Kidney (tissue), 14 donors: ENCODE data around the gene CACNB2. TPM values are rescaled to one million over a fixed set of nuclear protein-coding genes. Genes with fewer than 3 reads are reported as not detected.
A peak's percentile ranks its signal among the peaks of the same experiment; 100 is the strongest.

Experiments used
- DNase-seq, 5 donors: peaks; one replicate each; pipeline ENCODE4 v3.0.0-alpha.2; 2013 to 2020
- FAIRE-seq: peaks from 2 replicates; lab custom pipeline; 2012; peaks lifted over from hg19 to GRCh38; lab: Jason Lieb, UNC
- H3K27ac ChIP-seq, 2 donors: one replicate each; pipeline ENCODE4 v1.7.0; 2013; ENCODE audit warnings: low read depth in 2 of 2, low read length in 2 of 2, inconsistent platforms in 1 of 2
- H3K27me3 ChIP-seq: one replicate; pipeline ENCODE4 v1.7.1; 2013; ENCODE audit warnings: low read length, inconsistent platforms; ENCODE audit not compliant: control insufficient read depth, insufficient read depth
- H3K36me3 ChIP-seq, 3 donors: one replicate each; pipeline versions ENCODE4 v1.7.0 to v1.7.1; 2013; ENCODE audit warnings: low read length in 3 of 3, control low read depth in 1 of 3, inconsistent platforms in 1 of 3; ENCODE audit not compliant: insufficient read depth in 3 of 3, control insufficient read depth in 2 of 3
- H3K4me1 ChIP-seq, 3 donors: one replicate each; pipeline versions ENCODE4 v1.7.0 to v1.7.1; 2013; ENCODE audit warnings: low read length in 3 of 3, inconsistent platforms in 1 of 3, low read depth in 1 of 3; ENCODE audit not compliant: control insufficient read depth in 2 of 3, insufficient read depth in 2 of 3
- H3K4me3 ChIP-seq, 3 donors: one replicate each; pipeline versions ENCODE4 v1.7.0 to v1.8.1; 2013; ENCODE audit warnings: low read length in 3 of 3, control low read depth in 1 of 3, inconsistent platforms in 1 of 3
- H3K9ac ChIP-seq, 3 donors: one replicate each; pipeline versions ENCODE4 v1.7.0 to v1.7.1; 2013; ENCODE audit warnings: low read length in 3 of 3, control low read depth in 1 of 3, inconsistent platforms in 1 of 3
- H3K9me3 ChIP-seq, 3 donors: one replicate each; pipeline versions ENCODE4 v1.7.0 to v1.7.1; 2013; ENCODE audit warnings: low read length in 3 of 3, control low read depth in 1 of 3, inconsistent platforms in 1 of 3; ENCODE audit not compliant: control insufficient read depth in 2 of 3, insufficient read depth in 1 of 3
- CTCF ChIP-seq: IDR thresholded peaks from 3 replicates; pipeline ENCODE4 v1.5.1; 2012; ENCODE audit warnings: mild to moderate bottlenecking, moderate library complexity, borderline replicate concordance; ENCODE audit not compliant: insufficient read depth; ENCODE audit errors: extremely low read depth
- intact Hi-C: fragments of 100-400 bp; cut with DNase I; formaldehyde crosslinking; loops from one replicate; pipeline ENCODE4 v1.11.1; 2022
- polyA plus RNA-seq: library from polyadenylated mRNA; stranded (reverse); fragments of 350-450 nt; fragmentation: Illumina TruSeq; extraction: RNeasy Lipid Tissue Mini Kit (QIAGEN cat#74804); gene quantifications from one replicate; pipeline ENCODE4 v1.2.3, GENCODE V29; 2014; ENCODE audit warnings: low read depth, low replicate concordance; ENCODE audit not compliant: insufficient read depth
- total RNA-seq: library from RNA; stranded (reverse); fragmentation: NEBNext Ultra II Directional; extraction: Animal tissue kit (Norgen Biotek cat#: 25700); gene quantifications from one replicate; pipeline ENCODE4 v1.2.1, GENCODE V29; 2021
- donor health status: control.
- donor health status: control.
- donor health status: control.
- donor health status: control.
- donor health status: control.
- donor health status: DM: yes; HTN: yes; CAD: no.
- donor health status: Normal renal cell carcinoma (clear cell type).

Gene CACNB2
- total and polyA plus RNA-seq, 2 donors from 2014 or later = 2.8 TPM

DNA sequence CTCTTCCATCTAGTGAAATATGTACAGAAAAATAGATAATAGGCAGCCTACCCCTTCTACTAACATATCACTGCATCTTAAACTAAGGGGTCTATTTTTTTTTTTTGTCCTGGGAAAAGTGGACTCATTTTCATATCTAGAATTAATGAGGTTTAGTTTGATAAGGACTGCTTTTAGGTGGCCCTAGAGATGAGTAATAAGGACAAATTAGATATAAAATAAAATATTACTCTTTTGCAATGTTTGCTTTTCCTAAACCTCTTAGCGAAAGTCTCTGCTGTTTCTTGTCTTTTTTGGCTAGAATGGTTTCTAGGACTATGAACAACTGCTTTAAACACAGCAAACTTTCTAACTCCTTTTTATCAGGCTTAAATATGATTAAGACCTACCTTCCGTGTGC, 83.7 kb downstream of the CACNB2 start:
- H3K9me3 ChIP-seq = no peaks in the 10 kb centered on the region
- no peaks in the 10 kb centered on the region for H3K27me3 ChIP-seq
- no peak overlapping the region for H3K4me3 ChIP-seq
- H3K9ac ChIP-seq = no peak overlapping the region
- intact Hi-C loops = no loop called here
- no peak for DNase-seq
- no peak for TF ChIP-seq CTCF
- H3K4me1 ChIP-seq = no peaks in the 10 kb centered on the region
- no peaks in the 10 kb centered on the region for H3K36me3 ChIP-seq
- no peak for FAIRE-seq
- H3K27ac ChIP-seq = no peak overlapping the region

DNA sequence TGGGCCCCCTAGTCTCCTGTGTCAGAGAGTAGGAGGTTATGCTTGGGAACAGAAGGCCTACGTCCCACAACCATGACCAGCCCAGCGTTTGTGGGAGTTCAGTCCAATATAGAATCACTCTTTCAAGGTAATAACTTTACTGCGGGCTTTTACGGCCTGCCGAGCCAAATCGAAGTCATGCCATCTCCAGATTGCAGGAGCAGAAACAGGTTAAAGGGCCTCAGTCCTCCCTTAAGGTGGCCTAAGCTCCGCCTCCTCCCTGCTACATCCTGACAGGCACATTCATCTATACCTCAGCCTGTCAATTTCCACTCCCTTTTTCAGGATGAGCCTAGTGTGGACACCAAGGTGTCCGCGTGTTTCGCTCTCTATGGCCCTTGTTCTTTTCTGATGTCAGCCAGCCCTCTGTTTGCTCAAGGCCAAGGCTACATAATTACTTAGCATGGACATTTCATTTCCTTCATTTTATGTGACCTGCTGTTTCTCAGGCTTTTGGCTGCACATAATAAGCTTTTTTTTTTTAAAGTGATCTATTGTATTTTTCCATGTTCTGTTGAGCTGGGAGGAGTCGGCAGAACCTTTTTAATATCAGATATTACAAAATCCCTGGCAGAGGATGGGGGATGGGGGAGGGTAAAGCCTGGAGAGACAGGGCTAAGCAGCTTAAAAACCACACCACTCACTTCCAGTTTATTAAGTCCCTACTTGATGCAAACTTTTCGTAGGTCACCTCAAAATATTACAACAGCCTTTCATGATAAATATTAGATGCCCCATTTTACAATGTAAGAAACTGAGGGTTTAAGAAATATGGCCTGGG, 84.6 kb downstream of the CACNB2 start:
- Histone ChIP-seq H3K4me1 (no peaks in the 10 kb centered on the region), H3K4me3 (no peak overlapping the region), H3K36me3 (no peaks in the 10 kb centered on the region), H3K27ac (no peak overlapping the region), H3K9ac (no peak overlapping the region), H3K27me3 (no peaks in the 10 kb centered on the region), H3K9me3 (no peaks in the 10 kb centered on the region)
- intact Hi-C loops = no loop called here
- DNase-seq = peak in 1 of 5 donors; percentile 31
- no peak for TF ChIP-seq CTCF
- no peak for FAIRE-seq

DNA sequence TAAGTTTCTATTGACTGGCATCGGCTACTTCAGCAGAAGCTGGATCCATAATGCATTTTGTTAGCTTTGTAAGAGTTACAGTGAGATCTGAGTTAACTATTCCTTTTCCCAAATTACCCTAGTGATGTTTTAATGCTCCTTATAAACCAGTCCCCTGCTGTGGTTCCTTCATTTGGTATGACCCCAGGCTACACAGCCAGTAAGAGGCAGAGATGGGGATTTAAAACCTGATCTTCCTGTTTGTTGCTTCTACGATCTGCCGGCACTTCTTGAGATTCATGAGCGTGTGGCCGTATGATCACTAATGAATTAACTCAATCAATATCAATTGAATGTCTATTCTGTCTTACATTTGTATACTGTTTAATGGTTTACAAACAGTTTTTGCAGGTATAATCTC, 86.1 kb downstream of the CACNB2 start:
- DNase-seq = no peak
- no peak for FAIRE-seq
- Histone ChIP-seq H3K36me3 (no peaks in the 10 kb centered on the region), H3K27ac (no peak overlapping the region), H3K9ac (no peak overlapping the region), H3K4me3 (no peak overlapping the region), H3K27me3 (no peaks in the 10 kb centered on the region), H3K9me3 (no peaks in the 10 kb centered on the region), H3K4me1 (no peaks in the 10 kb centered on the region)
- no peak for TF ChIP-seq CTCF
- intact Hi-C loops = no loop called here
